Fibroblast of pulmonary artery (primary cell): Measurements from ENCODE around the gene TP53RK.

Source experiments
- DNase-seq: peaks from one replicate; pipeline ENCODE4 v3.0.0-alpha.2; 2010; ENCODE audit warnings: low read depth
- H3K4me3 ChIP-seq: replicated peaks from 2 replicates; pipeline ENCODE4 v1.5.1; 2011; ENCODE audit warnings: low read depth, mild to moderate bottlenecking, control low read depth, low read length, moderate library complexity
- TF ChIP-seq, protein P1 (sequence below): IDR thresholded peaks from 2 replicates; pipeline ENCODE4 v1.5.1; 2011; ENCODE audit warnings: mild to moderate bottlenecking, control low read depth, low read length, inconsistent platforms; ENCODE audit errors: missing control alignments

Gene TP53RK

DNA sequence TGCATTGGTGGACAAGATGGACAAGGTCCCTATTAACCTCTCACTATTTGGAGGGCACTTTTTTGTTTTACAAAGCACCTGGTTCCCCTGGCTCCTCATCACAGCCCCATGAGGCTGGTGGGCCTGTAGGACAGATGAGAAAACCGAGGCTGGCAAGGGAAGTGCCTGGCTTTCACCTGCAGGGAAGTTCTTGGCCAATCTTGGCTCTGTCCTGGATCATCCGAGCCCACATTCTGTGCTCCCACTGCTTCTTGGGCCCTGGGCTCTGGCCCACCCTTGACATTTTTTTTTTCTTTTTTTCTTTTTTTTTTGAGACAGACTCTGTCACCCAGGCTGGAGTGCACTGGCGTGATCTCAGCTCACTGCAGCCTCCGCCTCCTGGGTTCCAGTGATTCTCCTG lies 52.7 kb downstream of the TP53RK start:
- H3K4me3 ChIP-seq, result no peak overlapping the region
- no peak for DNase-seq
- TF ChIP-seq, protein P1, sequence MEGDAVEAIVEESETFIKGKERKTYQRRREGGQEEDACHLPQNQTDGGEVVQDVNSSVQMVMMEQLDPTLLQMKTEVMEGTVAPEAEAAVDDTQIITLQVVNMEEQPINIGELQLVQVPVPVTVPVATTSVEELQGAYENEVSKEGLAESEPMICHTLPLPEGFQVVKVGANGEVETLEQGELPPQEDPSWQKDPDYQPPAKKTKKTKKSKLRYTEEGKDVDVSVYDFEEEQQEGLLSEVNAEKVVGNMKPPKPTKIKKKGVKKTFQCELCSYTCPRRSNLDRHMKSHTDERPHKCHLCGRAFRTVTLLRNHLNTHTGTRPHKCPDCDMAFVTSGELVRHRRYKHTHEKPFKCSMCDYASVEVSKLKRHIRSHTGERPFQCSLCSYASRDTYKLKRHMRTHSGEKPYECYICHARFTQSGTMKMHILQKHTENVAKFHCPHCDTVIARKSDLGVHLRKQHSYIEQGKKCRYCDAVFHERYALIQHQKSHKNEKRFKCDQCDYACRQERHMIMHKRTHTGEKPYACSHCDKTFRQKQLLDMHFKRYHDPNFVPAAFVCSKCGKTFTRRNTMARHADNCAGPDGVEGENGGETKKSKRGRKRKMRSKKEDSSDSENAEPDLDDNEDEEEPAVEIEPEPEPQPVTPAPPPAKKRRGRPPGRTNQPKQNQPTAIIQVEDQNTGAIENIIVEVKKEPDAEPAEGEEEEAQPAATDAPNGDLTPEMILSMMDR, result no peak

DNA sequence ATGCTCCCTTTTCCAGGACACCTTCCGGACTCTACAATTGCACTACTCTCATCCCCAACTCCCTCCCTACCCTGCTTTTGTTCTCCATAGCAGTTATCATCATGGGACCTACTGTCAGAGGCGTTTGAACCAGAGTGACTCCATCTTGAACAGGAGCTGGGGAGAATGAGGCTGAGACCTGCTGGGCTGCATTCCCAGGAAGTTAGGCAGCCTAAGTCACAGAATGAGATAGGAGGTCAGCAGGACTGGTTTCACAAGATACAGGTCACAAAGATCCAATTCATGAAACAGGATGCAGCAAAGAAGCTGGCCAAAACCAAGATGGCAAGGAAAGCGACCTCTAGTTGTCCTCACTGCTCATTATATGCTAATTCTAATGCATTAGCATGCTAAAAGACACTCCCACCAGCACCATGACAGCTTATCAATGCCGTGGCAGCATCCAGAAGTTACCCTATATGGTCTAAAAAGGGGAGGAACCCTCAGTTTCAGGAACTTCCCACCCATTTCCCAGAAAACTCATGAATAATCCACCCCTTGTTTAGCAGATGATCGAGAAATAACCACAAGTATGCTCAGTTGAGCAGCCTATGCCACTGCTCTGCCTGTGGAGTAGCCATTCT lies 53.6 kb downstream of the TP53RK start:
- no peak for DNase-seq
- TF ChIP-seq, protein P1, result no peak
- H3K4me3 ChIP-seq, result no peak overlapping the region

- TF ChIP-seq, protein P1, result no peak
- no peak overlapping the region for H3K4me3 ChIP-seq
- no peak for DNase-seq
Measured at GRCh38 chr20:46634528-46634927, 54.7 kb downstream of the TP53RK start.
